GDM1 (cell line): ENCODE results near the gene C2orf74.
"Not testable (repeated sequence)": the region's sequence is repeated elsewhere in the genome, so short reads cannot be mapped to it uniquely, and the experiment has no call there.

Source experiments
- DNase-seq: peaks from one replicate; lab custom pipeline; 2025; lab: John Stamatoyannopoulos, UW

Gene C2orf74

GRCh38 chr2:61161888-61162287 is at the start of gene C2orf74:
Gene C2orf74 (plus strand): TSS chr2:61162188. CDS start chr2:61162515, 327 bp downstream.
- no peak for DNase-seq

GRCh38 chr2:61114147-61114546 is 47.8 kb upstream of the C2orf74 start:
- DNase-seq, result no peak

- DNase-seq, result no peak
Observed at GRCh38 chr2:61116302-61116701, 45.7 kb upstream of the C2orf74 start.

- DNase-seq, result no peak
Observed at GRCh38 chr2:61117534-61117933, 44.5 kb upstream of the C2orf74 start.

- DNase-seq, result no peak
Observed at GRCh38 chr2:61125123-61125710, 36.8 kb upstream of the C2orf74 start.

GRCh38 chr2:61125798-61126197 is 36.2 kb upstream of the C2orf74 start:
- no peak for DNase-seq

GRCh38 chr2:61128122-61128521 is 33.9 kb upstream of the C2orf74 start:
- DNase-seq, result not testable (repeated sequence)

GRCh38 chr2:61134141-61134540 is 27.8 kb upstream of the C2orf74 start:
- no peak for DNase-seq

- peak; percentile 9 for DNase-seq
Observed at GRCh38 chr2:61135510-61135909, 26.5 kb upstream of the C2orf74 start.

GRCh38 chr2:61138859-61139258 is 23.1 kb upstream of the C2orf74 start:
- DNase-seq, result no peak

- DNase-seq, result no peak
Observed at GRCh38 chr2:61141151-61141550, 20.8 kb upstream of the C2orf74 start.

GRCh38 chr2:61144697-61145268 is 17.2 kb upstream of the C2orf74 start:
- DNase-seq, result no peak

- DNase-seq, result no peak
Observed at GRCh38 chr2:61145990-61146389, 16.0 kb upstream of the C2orf74 start.

GRCh38 chr2:61148091-61148490 is 13.9 kb upstream of the C2orf74 start:
- DNase-seq, result not testable (repeated sequence)

GRCh38 chr2:61149074-61149473 is 12.9 kb upstream of the C2orf74 start:
- DNase-seq, result no peak

GRCh38 chr2:61151436-61151835 is 10.6 kb upstream of the C2orf74 start:
- no peak for DNase-seq

GRCh38 chr2:61157371-61158003 is 4.5 kb upstream of the C2orf74 start:
- DNase-seq, result no peak

GRCh38 chr2:61158356-61158955 is 3.5 kb upstream of the C2orf74 start:
- DNase-seq, result no peak

- DNase-seq, result no peak
Observed at GRCh38 chr2:61162721-61163120, 733 bp downstream of the C2orf74 start.

GRCh38 chr2:61165082-61165481 is 3.1 kb downstream of the C2orf74 start:
- DNase-seq, result not testable (repeated sequence)

- DNase-seq, result no peak
Observed at GRCh38 chr2:61165946-61166345, 4.0 kb downstream of the C2orf74 start.

- DNase-seq, result no peak
Observed at GRCh38 chr2:61167579-61167978, 5.6 kb downstream of the C2orf74 start.

- no peak for DNase-seq
Observed at GRCh38 chr2:61172671-61173070, 10.7 kb downstream of the C2orf74 start.
